Vagina (tissue), 2 donors: ENCODE measurements around the gene NKD2.

Experiments used
- CTCF ChIP-seq, 3 experiments: fragments of 450-650 bp in 2 of 3; fragments of 200-600 bp in 1 of 3; sonication (generic) in 1 of 3; IDR thresholded peaks; one replicate each; pipeline ENCODE4 v1.5.1; 2017 to 2019; ENCODE audit warnings: antibody characterized with exemption in 3 of 3, mild to moderate bottlenecking in 2 of 3, moderate library complexity in 2 of 3
- POLR2A ChIP-seq, 2 donors: fragments of 450-650 bp; IDR thresholded peaks; one replicate each; pipeline ENCODE4 v1.6.1; 2017; ENCODE audit warnings: antibody characterized with exemption in 2 of 2, mild to moderate bottlenecking in 2 of 2, moderate library complexity in 2 of 2
- POLR2AphosphoS5 ChIP-seq, 2 donors: sonication (generic); formaldehyde crosslinking; IDR thresholded peaks; one replicate each; pipeline ENCODE4 v1.9.0; 2017; ENCODE audit warnings: antibody characterized with exemption in 2 of 2, mild to moderate bottlenecking in 2 of 2, low read depth in 1 of 2; ENCODE audit not compliant: insufficient read depth in 1 of 2

DNA sequence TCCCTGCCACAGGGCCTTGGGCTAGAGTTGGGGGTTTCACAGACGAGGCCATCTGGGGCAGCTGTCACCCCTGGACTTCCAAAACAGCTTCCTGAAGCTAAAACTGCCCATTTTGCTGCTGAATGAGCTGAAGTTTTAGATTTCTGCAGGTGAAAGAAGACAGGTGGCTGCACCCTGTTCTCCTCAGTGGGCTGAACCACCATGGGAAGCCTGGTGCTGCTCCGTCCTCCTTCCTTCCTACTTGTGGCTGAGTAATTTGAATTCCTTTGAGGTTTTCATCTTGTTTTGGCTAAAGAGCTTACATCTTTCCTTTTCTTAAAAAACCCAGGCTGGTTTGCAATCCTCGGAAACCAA, 5.3 kb downstream of the NKD2 start:
- no peak for TF ChIP-seq CTCF (IDR thresholded peaks at IDR 0.05)
- TF ChIP-seq POLR2A (IDR thresholded peaks at IDR 0.05): no peak
- no peak for TF ChIP-seq POLR2AphosphoS5 (IDR thresholded peaks at IDR 0.05; ENCODE audit: insufficient read depth in 1 of 2, low read depth in 1 of 2)
